Right renal cortex interstitium (tissue), 3 donors: Measurements from ENCODE around the gene SPATA12. TPM values are rescaled to one million over a fixed set of nuclear protein-coding genes. Genes with fewer than 3 reads are reported as not detected.

Experiments used
- DNase-seq, 3 donors: peaks; one replicate each; pipeline ENCODE4 v3.0.0-alpha.2; 2013; ENCODE audit warnings: low read depth in 3 of 3, low spot score in 2 of 3
- polyA plus RNA-seq, 3 donors: library from polyadenylated mRNA; unstranded; fragments of 120-200 nt; gene quantifications; one replicate each; pipeline ENCODE4 v1.2.1, GENCODE V29; 2013; ENCODE audit not compliant: insufficient read length in 3 of 3

SPATA12 gene
- polyA plus RNA-seq, 3 donors: 0.07 TPM; not detected in 2

DNA sequence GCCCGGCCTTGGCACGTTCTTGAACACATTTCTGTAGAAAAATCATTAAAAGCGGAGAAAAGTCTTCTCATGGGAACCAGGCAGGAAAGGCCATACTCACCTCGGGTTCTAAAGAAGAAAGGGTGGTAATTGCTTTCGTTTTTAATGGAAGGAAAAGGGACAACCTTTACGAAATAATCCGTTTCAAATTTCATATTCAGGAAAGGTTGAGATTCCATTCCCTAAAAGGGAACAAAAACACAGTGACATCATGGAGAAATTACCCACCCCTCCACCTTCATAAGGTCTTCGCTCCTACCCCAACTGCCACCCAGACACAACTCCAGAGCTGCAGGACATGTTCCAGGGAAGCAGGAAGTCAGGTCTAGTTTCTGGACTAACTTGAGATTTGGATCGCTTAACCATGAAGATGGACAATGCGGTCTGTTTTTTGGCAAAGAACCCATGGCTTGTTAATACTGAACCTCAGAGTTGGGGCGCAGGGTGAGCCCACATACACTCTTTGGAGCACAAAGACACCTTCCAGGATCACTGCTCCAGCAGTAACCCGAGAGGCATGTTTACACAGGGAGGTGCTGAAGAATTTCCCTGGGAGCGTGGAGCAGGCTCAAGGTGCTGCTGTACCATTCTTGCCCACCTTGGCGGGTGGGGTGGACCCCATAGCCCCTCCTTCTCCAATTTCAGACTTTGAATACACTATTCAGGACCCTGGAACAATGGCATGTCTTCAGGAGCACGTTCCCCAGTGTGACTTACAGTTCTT, 49.2 kb downstream of the SPATA12 start:
- DNase-seq: no peak

DNA sequence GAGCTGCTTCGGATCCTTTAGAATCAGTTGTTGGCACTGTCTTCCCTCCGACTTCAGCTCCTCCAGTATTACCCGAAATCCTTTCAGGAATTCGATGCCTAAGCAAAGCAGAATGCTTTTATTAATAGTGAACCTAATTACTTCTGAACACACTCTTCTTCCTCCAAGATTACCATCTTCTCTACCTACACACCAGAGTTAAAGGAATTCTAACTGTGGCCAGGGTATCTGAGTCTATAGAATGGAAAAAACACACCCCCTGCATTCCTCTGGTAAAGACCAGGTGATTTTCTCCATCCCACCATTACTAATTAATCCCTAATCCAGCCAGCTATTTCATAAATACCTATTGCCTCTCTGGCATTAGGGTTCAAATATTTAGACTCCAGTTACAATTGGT, 49.8 kb downstream of the SPATA12 start:
- no peak for DNase-seq

DNA sequence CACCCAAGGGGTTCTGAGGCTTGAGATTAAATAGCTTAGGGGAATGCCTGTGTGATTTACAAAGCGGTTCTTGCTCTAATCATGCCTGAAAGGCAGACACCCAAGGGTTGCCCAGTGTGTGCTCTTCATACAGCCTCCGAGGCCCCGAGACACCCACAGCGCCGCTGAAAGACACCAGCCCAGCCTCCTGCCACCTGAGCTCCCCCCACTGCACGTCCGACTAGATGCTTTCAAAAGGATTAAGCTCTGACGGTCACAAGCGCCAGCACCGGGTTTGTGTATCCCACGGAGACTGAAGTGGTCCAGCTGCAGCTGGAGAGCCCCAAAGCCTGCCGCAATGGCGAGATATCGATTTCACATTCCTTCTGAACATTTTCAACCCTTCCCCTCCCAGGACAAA, 50.3 kb downstream of the SPATA12 start:
- DNase-seq: no peak

DNA sequence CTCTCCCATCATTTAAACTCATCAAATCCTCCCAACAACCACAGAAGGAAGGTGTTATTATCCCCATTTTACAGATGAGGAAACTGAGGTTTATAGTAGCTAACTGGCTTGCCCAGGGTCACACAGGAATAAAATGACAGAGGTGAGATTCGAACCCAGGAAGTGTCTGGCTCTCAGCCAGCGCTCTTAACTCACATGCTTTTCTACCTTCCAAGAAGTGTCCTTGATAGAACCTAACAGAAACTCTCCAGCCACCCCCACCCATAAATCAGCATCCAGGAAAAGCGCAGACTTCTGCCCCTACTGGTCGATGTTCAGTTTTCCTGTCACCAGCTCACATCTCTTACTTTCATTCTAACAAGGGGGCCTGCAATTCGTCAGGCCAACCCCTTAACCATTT, 51.7 kb downstream of the SPATA12 start:
- DNase-seq: no peak

DNA sequence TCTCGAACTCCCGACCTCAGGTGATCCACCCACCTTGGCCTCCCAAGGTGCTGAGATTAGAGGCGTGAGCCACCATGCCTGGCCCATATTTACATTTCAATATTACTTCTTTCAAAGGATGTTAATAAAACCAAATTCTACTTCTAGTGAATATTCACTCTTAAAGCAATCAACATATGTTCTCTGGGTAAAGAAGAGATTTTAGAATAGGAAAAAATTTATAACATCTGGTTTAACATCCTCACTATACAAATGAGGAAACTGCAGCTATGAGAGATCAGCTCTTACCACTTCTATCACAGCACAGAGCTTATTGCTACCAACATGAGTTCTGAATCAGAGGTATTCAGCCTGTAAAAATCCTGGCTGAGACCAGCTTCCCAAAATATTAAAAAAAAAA, 56.0 kb downstream of the SPATA12 start:
- DNase-seq: no peak

DNA sequence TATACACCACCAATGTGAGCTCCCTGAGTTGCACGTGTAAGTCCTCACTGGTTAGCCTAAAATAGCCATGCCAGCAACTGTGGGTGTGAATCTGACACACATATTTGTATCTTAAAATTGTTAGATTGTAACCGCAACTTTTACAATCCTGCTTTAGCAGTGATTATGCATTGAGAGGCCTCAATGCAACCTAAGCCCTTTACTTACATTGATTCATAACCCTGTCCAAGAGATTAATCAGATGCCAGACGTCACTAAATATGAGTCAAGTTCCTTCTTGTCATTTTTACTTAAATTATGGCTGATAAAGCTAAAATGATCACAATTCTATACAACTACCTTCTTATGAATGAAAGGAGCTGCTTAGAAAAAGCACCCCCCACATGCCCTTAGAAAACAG, 57.8 kb downstream of the SPATA12 start:
- DNase-seq: no peak

DNA sequence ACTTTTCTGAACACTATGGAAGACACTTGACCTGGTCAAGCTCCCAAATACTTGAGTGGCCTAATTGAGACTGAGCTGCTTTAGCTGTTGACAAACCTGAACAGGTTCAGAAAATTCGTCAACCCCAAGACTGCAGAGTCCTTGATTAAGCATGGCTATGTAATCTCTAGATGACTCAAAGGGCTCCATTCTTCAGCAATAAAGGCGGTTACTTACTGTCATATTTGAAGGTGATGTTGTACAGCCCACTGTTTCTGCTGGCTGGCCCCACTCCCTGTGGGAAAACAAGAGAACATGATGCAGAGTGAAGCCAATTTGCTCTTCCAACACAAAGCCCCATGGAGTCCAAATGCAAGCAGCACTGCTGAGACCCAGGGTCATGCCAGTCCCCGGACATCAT, 59.6 kb downstream of the SPATA12 start:
- DNase-seq: no peak

DNA sequence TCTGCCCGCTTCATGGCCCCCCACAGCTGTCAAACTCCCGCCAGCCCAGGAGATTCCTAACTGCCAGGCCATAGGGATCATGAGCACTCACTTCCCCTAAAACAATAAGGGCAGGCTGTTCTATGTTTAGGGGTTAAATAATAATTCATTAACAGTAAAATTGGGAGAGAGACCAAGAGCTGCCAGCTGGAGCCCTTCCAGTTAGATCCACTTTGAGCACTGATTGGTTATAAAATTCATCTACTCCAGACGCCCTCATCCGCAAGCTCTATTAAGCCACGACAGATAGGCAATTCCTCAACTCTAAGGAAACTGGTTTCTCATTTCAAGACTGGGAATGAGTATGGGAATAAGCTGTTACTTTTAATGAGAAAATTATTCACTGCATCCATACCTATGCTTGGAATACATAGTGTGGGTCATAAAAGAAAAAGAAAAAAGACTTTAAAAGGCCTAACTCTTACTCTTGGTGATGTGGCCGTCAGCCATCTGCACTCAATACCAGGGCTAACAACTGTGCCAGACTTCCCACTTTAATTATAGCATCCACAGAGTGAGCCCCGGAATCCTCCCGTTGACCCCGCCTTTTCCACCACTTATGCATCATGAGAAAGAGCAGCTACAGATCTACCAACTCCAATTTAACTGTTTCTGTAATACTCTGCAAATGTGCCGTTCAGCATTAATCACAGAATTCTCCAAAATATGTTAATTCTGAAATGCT, 60.1 kb downstream of the SPATA12 start:
- DNase-seq: no peak

Other genes starting within 250 kb of the SPATA12 start
- gene IL17RD, start 104.7 kb downstream of the SPATA12 start, polyA plus RNA-seq: 10 to 100 TPM; 45.2 to 52.8 (median 52.7) TPM
- gene HESX1, start 139.3 kb downstream of the SPATA12 start, polyA plus RNA-seq: 1 to 10 TPM; 3.6 to 4.3 (median 3.7) TPM
- gene APPL1, start 167.1 kb downstream of the SPATA12 start, polyA plus RNA-seq: 10 to 100 TPM; 47.6 to 49.6 (median 49.1) TPM
- under 1 TPM; 0.58 to 0.74 (median 0.67) TPM for gene ASB14, start 232.0 kb downstream of the SPATA12 start, polyA plus RNA-seq